ENCODE measurements around the gene RBM33. TPM values are rescaled to one million over a fixed set of nuclear protein-coding genes. Genes with fewer than 3 reads are reported as not detected.

Gene RBM33
- total RNA-seq, 1 experiment from 2014 or later = 81.8 TPM

DNA sequence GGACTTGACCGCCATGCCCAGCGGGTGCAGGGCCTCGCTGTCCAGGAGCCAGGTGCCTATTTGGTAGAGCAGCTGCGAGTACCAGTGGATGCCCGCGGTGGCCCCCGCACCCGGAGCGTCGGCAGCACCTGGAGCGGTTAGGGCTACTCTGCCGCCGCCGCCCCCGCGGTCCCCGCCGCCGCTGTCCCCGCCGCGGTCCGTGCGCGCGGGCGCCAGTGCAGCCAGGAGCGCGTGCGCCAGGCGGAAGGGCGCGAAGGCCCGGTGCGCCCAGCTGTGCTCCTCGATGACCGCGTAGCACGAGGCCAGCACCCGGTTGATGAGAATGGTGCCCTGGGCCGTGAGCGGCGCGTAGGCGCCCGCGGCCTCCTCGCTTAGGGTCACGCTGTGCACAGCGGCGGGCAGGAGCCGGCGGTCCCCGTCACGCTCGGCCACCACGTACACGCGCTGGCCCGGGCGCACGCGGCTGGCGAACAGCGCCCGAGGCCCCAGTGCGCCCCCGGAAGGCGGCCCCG lies 158.5 kb downstream of the RBM33 start (continued):
- TF ChIP-seq, protein P1, sequence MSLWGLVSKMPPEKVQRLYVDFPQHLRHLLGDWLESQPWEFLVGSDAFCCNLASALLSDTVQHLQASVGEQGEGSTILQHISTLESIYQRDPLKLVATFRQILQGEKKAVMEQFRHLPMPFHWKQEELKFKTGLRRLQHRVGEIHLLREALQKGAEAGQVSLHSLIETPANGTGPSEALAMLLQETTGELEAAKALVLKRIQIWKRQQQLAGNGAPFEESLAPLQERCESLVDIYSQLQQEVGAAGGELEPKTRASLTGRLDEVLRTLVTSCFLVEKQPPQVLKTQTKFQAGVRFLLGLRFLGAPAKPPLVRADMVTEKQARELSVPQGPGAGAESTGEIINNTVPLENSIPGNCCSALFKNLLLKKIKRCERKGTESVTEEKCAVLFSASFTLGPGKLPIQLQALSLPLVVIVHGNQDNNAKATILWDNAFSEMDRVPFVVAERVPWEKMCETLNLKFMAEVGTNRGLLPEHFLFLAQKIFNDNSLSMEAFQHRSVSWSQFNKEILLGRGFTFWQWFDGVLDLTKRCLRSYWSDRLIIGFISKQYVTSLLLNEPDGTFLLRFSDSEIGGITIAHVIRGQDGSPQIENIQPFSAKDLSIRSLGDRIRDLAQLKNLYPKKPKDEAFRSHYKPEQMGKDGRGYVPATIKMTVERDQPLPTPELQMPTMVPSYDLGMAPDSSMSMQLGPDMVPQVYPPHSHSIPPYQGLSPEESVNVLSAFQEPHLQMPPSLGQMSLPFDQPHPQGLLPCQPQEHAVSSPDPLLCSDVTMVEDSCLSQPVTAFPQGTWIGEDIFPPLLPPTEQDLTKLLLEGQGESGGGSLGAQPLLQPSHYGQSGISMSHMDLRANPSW (CRISPR knock-in tag; conservative IDR thresholded peaks at IDR 0.05; ENCODE audit: low read depth) = 0 out of 2 replicates have a peak, but pooled peaks have one; percentile 71
- TF ChIP-seq SOX15 (CRISPR knock-in tag; IDR thresholded peaks at IDR 0.05) (no peak), ZMAT4 (CRISPR knock-in tag; IDR thresholded peaks at IDR 0.05) (no peak), ERG (CRISPR knock-in tag; IDR thresholded peaks at IDR 0.05) (no peak), MYBL2 (CRISPR knock-in tag; IDR thresholded peaks at IDR 0.05) (peak; percentile 78; the same call in 1 of the 2 replicates), CBFB (CRISPR knock-in tag; IDR thresholded peaks at IDR 0.05; ENCODE audit: low read depth) (no peak), ZNF138 (CRISPR knock-in tag; conservative IDR thresholded peaks at IDR 0.05) (peak; percentile 91; the same call in 1 of the 2 replicates), ZNF232 (CRISPR knock-in tag; IDR thresholded peaks at IDR 0.05) (peak; percentile 84), RELA (CRISPR knock-in tag; IDR thresholded peaks at IDR 0.05; ENCODE audit: borderline replicate concordance) (peak; percentile 96), IRF2 (CRISPR knock-in tag; IDR thresholded peaks at IDR 0.05; ENCODE audit: borderline replicate concordance, low read depth) (0 out of 2 replicates have a peak, but pooled peaks have one; percentile 60), GABPB1 (CRISPR knock-in tag; IDR thresholded peaks at IDR 0.05) (no peak), NR2C2 (CRISPR knock-in tag; IDR thresholded peaks at IDR 0.05) (peak; percentile 66), ZNF281 (CRISPR knock-in tag; IDR thresholded peaks at IDR 0.05) (no peak), PRDM15 (CRISPR knock-in tag; IDR thresholded peaks at IDR 0.05) (no peak), ZNF532 (CRISPR knock-in tag; IDR thresholded peaks at IDR 0.05; ENCODE audit: borderline replicate concordance) (no peak), FOXP4 (CRISPR knock-in tag; IDR thresholded peaks at IDR 0.05) (peak; percentile 97), FOXK1 (CRISPR knock-in tag; IDR thresholded peaks at IDR 0.05) (peak; percentile 91), TP53 (CRISPR knock-in tag; IDR thresholded peaks at IDR 0.05) (peak; percentile 98), SP1 (CRISPR knock-in tag; conservative IDR thresholded peaks at IDR 0.05) (peak; percentile 46; the same call in 1 of the 2 replicates)
- TF ChIP-seq, protein P2, sequence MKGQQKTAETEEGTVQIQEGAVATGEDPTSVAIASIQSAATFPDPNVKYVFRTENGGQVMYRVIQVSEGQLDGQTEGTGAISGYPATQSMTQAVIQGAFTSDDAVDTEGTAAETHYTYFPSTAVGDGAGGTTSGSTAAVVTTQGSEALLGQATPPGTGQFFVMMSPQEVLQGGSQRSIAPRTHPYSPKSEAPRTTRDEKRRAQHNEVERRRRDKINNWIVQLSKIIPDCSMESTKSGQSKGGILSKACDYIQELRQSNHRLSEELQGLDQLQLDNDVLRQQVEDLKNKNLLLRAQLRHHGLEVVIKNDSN (CRISPR knock-in tag; IDR thresholded peaks at IDR 0.05) = 0 out of 2 replicates have a peak, but pooled peaks have one; percentile 49

All from WTC11 (cell line).